OCI-LY7 (cell line): ENCODE data around the gene IQCB1. TPM values are rescaled to one million over a fixed set of nuclear protein-coding genes. Genes with fewer than 3 reads are reported as not detected.
"Not testable (repeated sequence)": the region's sequence is repeated elsewhere in the genome, so short reads cannot be mapped to it uniquely, and the experiment has no call there.

Source experiments
- BruUV-seq: library from RNA; stranded (reverse); fragments of 400-500 nt; replicated peaks from 2 replicates; lab custom pipeline; 2021; lab: Mats Ljungman, UMichigan
- CTCF ChIA-PET: fragments of 300-600 bp; sonication (Branson Sonifier 250); formaldehyde crosslinking; loops from one replicate; lab custom pipeline; 2022; ENCODE audit warnings: antibody characterized with exemption; ENCODE audit not compliant: unreplicated experiment; lab: Charles Lee
- POLR2A ChIA-PET: fragments of 300-600 bp; sonication (Branson Sonifier 250); formaldehyde crosslinking; loops from one replicate; lab custom pipeline; 2022; ENCODE audit warnings: antibody characterized with exemption; lab: Charles Lee
- DNase-seq: peaks from one replicate; pipeline ENCODE4 v3.0.0-alpha.2; 2015; ENCODE audit warnings: low spot score
- H2AFZ ChIP-seq: fragments of 200-600 bp; sonication (generic), shearing (Covaris generic); 2 replicates; pipeline ENCODE4 v1.6.1; 2014; ENCODE audit warnings: mild to moderate bottlenecking, antibody characterized with exemption, low read length, moderate library complexity
- H3K27ac ChIP-seq: fragments of 200-600 bp; sonication (generic); 2 replicates; pipeline ENCODE4 v1.5.1; 2014; ENCODE audit warnings: mixed run types, low read depth, mild to moderate bottlenecking, moderate library complexity, low read length, inconsistent platforms; ENCODE audit not compliant: poor library complexity, severe bottlenecking
- H3K36me3 ChIP-seq: fragments of 200-600 bp; sonication (generic); 2 replicates; pipeline ENCODE4 v1.6.1; 2014; ENCODE audit warnings: mild to moderate bottlenecking, antibody characterized with exemption, low read length, moderate library complexity, mixed read lengths; ENCODE audit not compliant: insufficient read depth
- H3K4me1 ChIP-seq: fragments of 200-600 bp; sonication (generic); 2 replicates; pipeline ENCODE4 v1.5.1; 2014; ENCODE audit warnings: mild to moderate bottlenecking, low read length; ENCODE audit not compliant: insufficient read depth, poor library complexity, severe bottlenecking
- H3K4me2 ChIP-seq: fragments of 200-600 bp; sonication (generic); 2 replicates; pipeline ENCODE4 v1.6.1; 2014; ENCODE audit warnings: mild to moderate bottlenecking, low read length
- H3K4me3 ChIP-seq: fragments of 200-600 bp; sonication (generic); 2 replicates; pipeline ENCODE4 v1.5.1; 2014; ENCODE audit warnings: mild to moderate bottlenecking, low read depth, low read length; ENCODE audit not compliant: poor library complexity, severe bottlenecking
- H3K79me2 ChIP-seq: fragments of 200-600 bp; sonication (generic); 2 replicates; pipeline ENCODE4 v1.6.1; 2016; ENCODE audit warnings: low read depth, mild to moderate bottlenecking, low read length, moderate library complexity, mixed read lengths; ENCODE audit not compliant: insufficient read depth
- H3K9me2 ChIP-seq: fragments of 200-600 bp; sonication (generic); 2 replicates; pipeline ENCODE4 v1.6.1; 2016; ENCODE audit warnings: mild to moderate bottlenecking, low read length, mixed read lengths; ENCODE audit not compliant: insufficient read depth
- H3K9me3 ChIP-seq: fragments of 200-600 bp; sonication (generic); 2 replicates; pipeline ENCODE4 v1.6.1; 2014; ENCODE audit warnings: mild to moderate bottlenecking, mixed run types, low read length, mixed read lengths
- H4K20me1 ChIP-seq: fragments of 200-600 bp; sonication (generic); 2 replicates; pipeline ENCODE4 v1.6.1; 2014; ENCODE audit warnings: mild to moderate bottlenecking, antibody characterized with exemption, low read length, moderate library complexity, mixed read lengths; ENCODE audit not compliant: insufficient read depth
- CTCF ChIP-seq: fragments of 200-600 bp; sonication (generic); conservative IDR thresholded peaks from 2 replicates; pipeline ENCODE4 v1.5.1; 2014; ENCODE audit warnings: mild to moderate bottlenecking, antibody characterized with exemption, low read length, moderate library complexity, mixed read lengths
- EZH2phosphoT487 ChIP-seq: fragments of 200-600 bp; sonication (generic); IDR thresholded peaks from 2 replicates; pipeline ENCODE4 v1.6.1; 2018; ENCODE audit warnings: low read depth, borderline replicate concordance, mild to moderate bottlenecking, mixed run types, antibody characterized with exemption, low read length, moderate library complexity, mixed read lengths
- intact Hi-C: fragments of 100-400 bp; cut with micrococcal nuclease; formaldehyde crosslinking; loops from one replicate; pipeline ENCODE4 v1.10.0; 2022; ENCODE audit not compliant: unreplicated experiment
- total RNA-seq, 2 experiments: library from RNA; depleted of rRNA in 1 of 2; stranded (reverse); fragments of >200 nt in 1 of 2; shearing (Covaris generic) in 1 of 2; gene quantifications; 2 replicates each; pipeline ENCODE4 v1.2.3, GENCODE V29; 2014 to 2022

Gene IQCB1
- total RNA-seq, 2 experiments from 2014 or later: 77.5 to 100 TPM

- Histone ChIP-seq H3K9me3 (no peaks in the 10 kb centered on the region), H3K4me1 (peaks cover 55% of the 10 kb centered on the region), H3K4me2 (peak overlapping the region; percentile 67), H2AFZ (peak overlapping the region; percentile 16; the same call in 1 of the 2 replicates), H3K9me2 (no peaks in the 10 kb centered on the region), H3K27ac (peak overlapping the region; percentile 91), H4K20me1 (no peaks in the 10 kb centered on the region), H3K79me2 (peaks cover 28% of the 10 kb centered on the region; the same call in 1 of the 2 replicates), H3K36me3 (peaks cover 92% of the 10 kb centered on the region), H3K4me3 (peak overlapping the region; percentile 49)
- intact Hi-C loops: loop anchor here (5.0 kb wide), 1 partner anchor 246 kb away; the partner anchor contains the start of gene POLQ
- POLR2A ChIA-PET: interaction anchor here (0.5 to 8.4 kb wide), 12 partner anchors 9 to 1485 kb away, joined by 3 to 178 read pairs (median 6); partner anchors contain the start of genes EAF2 and IQCB1
- CTCF ChIA-PET: interaction anchor here (0.6 to 1.4 kb wide), 3 partner anchors 8 to 16 kb away, joined by 3 to 4 read pairs (median 3); no protein-coding TSS in a partner anchor
- no TSS peak for BruUV-seq
- peak; percentile 21 for DNase-seq
- TF ChIP-seq EZH2phosphoT487: no peak
- TF ChIP-seq CTCF: no peak
Measured at GRCh38 chr3:121793078-121793477, 41.8 kb downstream of the IQCB1 start.

- H3K36me3 ChIP-seq: peaks cover 100% of the 10 kb centered on the region
Measured at GRCh38 chr3:121786485-121786884, 48.4 kb downstream of the IQCB1 start.

GRCh38 chr3:121782784-121783183 lies 52.1 kb downstream of the IQCB1 start:
- H3K79me2 ChIP-seq, H4K20me1 ChIP-seq, BruUV-seq, H2AFZ ChIP-seq, H3K4me1 ChIP-seq, H3K9me2 ChIP-seq, H3K4me2 ChIP-seq, intact Hi-C loops, H3K9me3 ChIP-seq, DNase-seq, H3K27ac ChIP-seq, H3K4me3 ChIP-seq: not testable (repeated sequence)
- ChIA-PET CTCF (interaction anchor here (0.9 kb wide), 1 partner anchor 11 kb away, joined by 3 read pairs; no protein-coding TSS in a partner anchor), POLR2A (interaction anchor here (0.7 to 1.2 kb wide), 4 partner anchors 10 to 19 kb away, joined by 3 to 5 read pairs (median 3); no protein-coding TSS in a partner anchor)
- peaks cover 97% of the 10 kb centered on the region for H3K36me3 ChIP-seq

More at GRCh38 chr3:121786485-121786884, 48.4 kb downstream of the IQCB1 start:
- intact Hi-C loops: no loop called here
- no peak overlapping the region for H2AFZ ChIP-seq
- POLR2A ChIA-PET: interaction anchor here (0.6 to 2.5 kb wide), 2 partner anchors 22 to 83 kb away, joined by 4 to 11 read pairs; no protein-coding TSS in a partner anchor
- H3K27ac ChIP-seq: no peak overlapping the region
- CTCF ChIA-PET: no interaction called here
- no peaks in the 10 kb centered on the region for H3K79me2 ChIP-seq
- no peaks in the 10 kb centered on the region for H3K4me1 ChIP-seq
- H3K4me2 ChIP-seq: no peak overlapping the region
- BruUV-seq: no TSS peak
- H3K9me2 ChIP-seq: no peaks in the 10 kb centered on the region
- H4K20me1 ChIP-seq: no peaks in the 10 kb centered on the region
- no peak for TF ChIP-seq EZH2phosphoT487
- TF ChIP-seq CTCF: no peak
- H3K9me3 ChIP-seq: no peaks in the 10 kb centered on the region
- H3K4me3 ChIP-seq: no peak overlapping the region
- no peak for DNase-seq
